HEK293 (cell line): ENCODE results near the gene HTR1A.

Experiments used
- CTCF ChIA-PET: fragments of 350-600 bp; formaldehyde crosslinking; extraction: SDS; loops from one replicate; lab custom pipeline; 2021; ENCODE audit warnings: antibody characterized with exemption; lab: Yijun Ruan, JAX
- POLR2A ChIA-PET: fragments of 300-600 bp; formaldehyde crosslinking; extraction: SDS; loops from one replicate; lab custom pipeline; 2020; ENCODE audit warnings: antibody characterized with exemption, inconsistent platforms; lab: Yijun Ruan, JAX
- H3K27ac ChIP-seq: fragments of 200-500 bp; sonication (Bioruptor generic); 2 replicates; pipeline ENCODE4 v1.5.1; 2014; ENCODE audit warnings: low read depth, low read length, control low read depth, inconsistent platforms; ENCODE audit errors: extremely low read depth
- H3K36me3 ChIP-seq, 2 experiments: fragments of 200-500 bp in 1 of 2; sonication (Bioruptor generic) in 1 of 2; 1 replicate in 1 of 2; 2 replicates in 1 of 2; pipeline ENCODE4 v1.5.1; 2014 to 2017; ENCODE audit warnings: inconsistent platforms in 2 of 2, low read length in 2 of 2; ENCODE audit not compliant: control insufficient read depth in 2 of 2, insufficient read depth in 1 of 2
- H3K4me1 ChIP-seq: fragments of 200-500 bp; sonication (Bioruptor generic); 2 replicates; pipeline ENCODE4 v1.5.1; 2014; ENCODE audit warnings: mild to moderate bottlenecking, low read length, inconsistent platforms; ENCODE audit not compliant: control insufficient read depth, insufficient read depth
- H3K4me3 ChIP-seq: 2 replicates; pipeline ENCODE4 v1.5.1; 2011; ENCODE audit warnings: low read depth, mild to moderate bottlenecking, control low read depth, low read length, moderate library complexity
- H3K9me3 ChIP-seq: fragments of 200-500 bp; sonication (Bioruptor generic); 2 replicates; pipeline ENCODE4 v1.5.1; 2014; ENCODE audit warnings: low read depth, low read length, inconsistent platforms; ENCODE audit not compliant: control insufficient read depth, insufficient read depth
- BCL11A ChIP-seq: fragments of 450-650 bp; formaldehyde crosslinking; IDR thresholded peaks from 2 replicates; pipeline ENCODE4 v1.5.1; 2016; ENCODE audit warnings: low read depth, missing biosample characterization, missing genetic modification characterization
- EGR2 ChIP-seq: fragments of 450-650 bp; formaldehyde crosslinking; IDR thresholded peaks from 2 replicates; pipeline ENCODE4 v1.5.1; 2016; ENCODE audit warnings: low read depth, missing biosample characterization, missing genetic modification characterization
- HOXD13 ChIP-seq: sonication (generic); formaldehyde crosslinking; IDR thresholded peaks from 2 replicates; pipeline ENCODE4 v1.8.0; 2022; ENCODE audit warnings: missing genetic modification reagents, borderline replicate concordance
- PRDM1 ChIP-seq: fragments of 450-650 bp; formaldehyde crosslinking; IDR thresholded peaks from 2 replicates; pipeline ENCODE4; 2016; ENCODE audit warnings: missing biosample characterization, missing genetic modification characterization
- SP2 ChIP-seq: fragments of 450-650 bp; formaldehyde crosslinking; IDR thresholded peaks from 2 replicates; pipeline ENCODE4 v1.5.1; 2016; ENCODE audit warnings: missing biosample characterization, missing genetic modification characterization
- ZIC2 ChIP-seq: fragments of 450-650 bp; formaldehyde crosslinking; IDR thresholded peaks from 2 replicates; pipeline ENCODE4 v1.5.1; 2016; ENCODE audit warnings: missing biosample characterization, missing genetic modification characterization
- ZNF112 ChIP-seq: fragments of 450-650 bp; formaldehyde crosslinking; IDR thresholded peaks from 2 replicates; pipeline ENCODE4 v1.5.0; 2017; ENCODE audit warnings: missing biosample characterization, missing genetic modification characterization
- ZNF214 ChIP-seq: fragments of 450-650 bp; formaldehyde crosslinking; IDR thresholded peaks from 2 replicates; pipeline ENCODE4 v1.5.1; 2017; ENCODE audit warnings: missing biosample characterization, mild to moderate bottlenecking, missing genetic modification characterization, borderline replicate concordance
- ZNF24 ChIP-seq: fragments of 450-650 bp; formaldehyde crosslinking; IDR thresholded peaks from 2 replicates; pipeline ENCODE4 v1.5.1; 2016; ENCODE audit warnings: missing biosample characterization, missing genetic modification characterization
- ZNF26 ChIP-seq: fragments of 450-650 bp; formaldehyde crosslinking; IDR thresholded peaks from 2 replicates; pipeline ENCODE4 v1.5.1; 2016; ENCODE audit warnings: missing biosample characterization, missing genetic modification characterization
- ZNF274 ChIP-seq, 2 experiments: fragments of 200-500 bp in 1 of 2; fragments of 450-650 bp in 1 of 2; sonication (Bioruptor generic) in 1 of 2; formaldehyde crosslinking in 1 of 2; IDR thresholded peaks; 2 replicates each; pipeline versions ENCODE4 v1.5.1 to v1.6.1; 2014 to 2016; ENCODE audit warnings: borderline replicate concordance in 1 of 2, inconsistent platforms in 1 of 2, low read length in 1 of 2, missing biosample characterization in 1 of 2, missing genetic modification characterization in 1 of 2
- ZNF366 ChIP-seq: fragments of 450-650 bp; formaldehyde crosslinking; conservative IDR thresholded peaks from 2 replicates; pipeline ENCODE4 v1.5.1; 2016; ENCODE audit warnings: missing biosample characterization, missing genetic modification characterization
- ZNF398 ChIP-seq: fragments of 450-650 bp; formaldehyde crosslinking; IDR thresholded peaks from 2 replicates; pipeline ENCODE4 v1.5.1; 2017; ENCODE audit warnings: missing biosample characterization, missing genetic modification characterization
- ZNF513 ChIP-seq: fragments of 450-650 bp; IDR thresholded peaks from 2 replicates; pipeline ENCODE4 v1.5.1; 2018; ENCODE audit warnings: missing biosample characterization, missing genetic modification characterization
- ZNF555 ChIP-seq: fragments of 450-650 bp; formaldehyde crosslinking; conservative IDR thresholded peaks from 2 replicates; pipeline ENCODE4 v1.5.1; 2017; ENCODE audit warnings: missing biosample characterization, mild to moderate bottlenecking, missing genetic modification characterization, inconsistent platforms
- ZNF580 ChIP-seq: fragments of 450-650 bp; formaldehyde crosslinking; IDR thresholded peaks from 2 replicates; pipeline ENCODE4 v1.5.1; 2016; ENCODE audit warnings: missing biosample characterization, missing genetic modification characterization
- ZNF610 ChIP-seq: fragments of 450-650 bp; formaldehyde crosslinking; IDR thresholded peaks from 2 replicates; pipeline ENCODE4 v1.5.1; 2016; ENCODE audit warnings: missing biosample characterization, missing genetic modification characterization, borderline replicate concordance
- ZNF621 ChIP-seq: fragments of 450-650 bp; formaldehyde crosslinking; IDR thresholded peaks from 2 replicates; pipeline ENCODE4 v1.5.1; 2017; ENCODE audit warnings: missing biosample characterization, missing genetic modification characterization
- ZNF629 ChIP-seq: fragments of 450-650 bp; formaldehyde crosslinking; IDR thresholded peaks from 2 replicates; pipeline ENCODE4 v1.5.1; 2017; ENCODE audit warnings: missing biosample characterization, missing genetic modification characterization
- ZNF747 ChIP-seq: fragments of 450-650 bp; formaldehyde crosslinking; IDR thresholded peaks from 2 replicates; pipeline ENCODE4 v1.5.1; 2016; ENCODE audit warnings: missing biosample characterization, missing genetic modification characterization
- ZNF768 ChIP-seq: fragments of 450-650 bp; formaldehyde crosslinking; IDR thresholded peaks from 2 replicates; pipeline ENCODE4 v1.5.1; 2018; ENCODE audit warnings: missing biosample characterization, mild to moderate bottlenecking, missing genetic modification characterization
- ZNF776 ChIP-seq: fragments of 450-650 bp; formaldehyde crosslinking; IDR thresholded peaks from 2 replicates; pipeline ENCODE4 v1.5.0; 2017; ENCODE audit warnings: missing biosample characterization, missing genetic modification characterization, borderline replicate concordance

The HTR1A gene

GRCh38 chr5:63935103-63935502 is 27.1 kb downstream of the HTR1A start:
- H3K9me3 ChIP-seq, result no peaks in the 10 kb centered on the region
- H3K36me3 ChIP-seq, result no peaks in the 10 kb centered on the region
- H3K4me3 ChIP-seq, result no peak overlapping the region
- TF ChIP-seq ZNF513 (tag by site-specific recombination) (no peak), BCL11A (tag by site-specific recombination) (no peak), ZNF274 (IDR thresholded peaks at IDR 0.05; ENCODE audit: low read length) (no peak), ZNF274 (tag by site-specific recombination; IDR thresholded peaks at IDR 0.05; ENCODE audit: borderline replicate concordance) (no peak), ZNF629 (tag by site-specific recombination) (no peak), ZNF112 (tag by site-specific recombination) (no peak), ZNF24 (tag by site-specific recombination) (no peak), ZNF214 (tag by site-specific recombination) (no peak), ZNF776 (no peak), EGR2 (tag by site-specific recombination) (no peak), SP2 (tag by site-specific recombination) (no peak)
- H3K27ac ChIP-seq, result no peak overlapping the region
- H3K4me1 ChIP-seq, result no peaks in the 10 kb centered on the region
- ChIA-PET POLR2A (no interaction called here), CTCF (no interaction called here)

GRCh38 chr5:63931836-63932235 is 30.4 kb downstream of the HTR1A start:
- H3K9me3 ChIP-seq, result no peaks in the 10 kb centered on the region
- ChIA-PET CTCF (no interaction called here), POLR2A (no interaction called here)
- TF ChIP-seq ZNF398 (tag by site-specific recombination) (no peak), HOXD13 (CRISPR knock-in tag) (no peak), ZNF610 (tag by site-specific recombination) (no peak), PRDM1 (tag by site-specific recombination) (no peak), ZIC2 (no peak), ZNF580 (tag by site-specific recombination) (no peak), ZNF366 (tag by site-specific recombination) (no peak), ZNF26 (tag by site-specific recombination) (no peak), ZNF555 (tag by site-specific recombination) (no peak), ZNF747 (tag by site-specific recombination) (no peak), ZNF621 (tag by site-specific recombination) (no peak), ZNF768 (tag by site-specific recombination) (no peak)
- H3K27ac ChIP-seq, result no peak overlapping the region
- no peaks in the 10 kb centered on the region for H3K36me3 ChIP-seq
- H3K4me3 ChIP-seq, result no peak overlapping the region
- no peaks in the 10 kb centered on the region for H3K4me1 ChIP-seq
